ENCODE data around the gene C19orf18. TPM values are rescaled to one million over a fixed set of nuclear protein-coding genes. Genes with fewer than 3 reads are reported as not detected.
"Not testable (repeated sequence)": the region's sequence is repeated elsewhere in the genome, so short reads cannot be mapped to it uniquely, and the experiment has no call there.

Gene C19orf18
- total and polyA plus RNA-seq, 7 donors, result 0.66 to 1.5 (median 0.90) TPM; not detected in 2

GRCh38 chr19:57927587-57927986 is 46.7 kb downstream of the C19orf18 start:
- Histone ChIP-seq H3K27ac (no peak overlapping the region), H3K36me3 (peaks cover 14 to 65% (median 36%) of the 10 kb centered on the region in 4 donors), H3K9me3 (peaks cover 10 to 52% (median 31%) of the 10 kb centered on the region in 4 donors), H3K4me3 (no peak overlapping the region), H3K27me3 (no peaks in the 10 kb centered on the region), H3K4me1 (no peaks in the 10 kb centered on the region)
- TF ChIP-seq, protein P1, sequence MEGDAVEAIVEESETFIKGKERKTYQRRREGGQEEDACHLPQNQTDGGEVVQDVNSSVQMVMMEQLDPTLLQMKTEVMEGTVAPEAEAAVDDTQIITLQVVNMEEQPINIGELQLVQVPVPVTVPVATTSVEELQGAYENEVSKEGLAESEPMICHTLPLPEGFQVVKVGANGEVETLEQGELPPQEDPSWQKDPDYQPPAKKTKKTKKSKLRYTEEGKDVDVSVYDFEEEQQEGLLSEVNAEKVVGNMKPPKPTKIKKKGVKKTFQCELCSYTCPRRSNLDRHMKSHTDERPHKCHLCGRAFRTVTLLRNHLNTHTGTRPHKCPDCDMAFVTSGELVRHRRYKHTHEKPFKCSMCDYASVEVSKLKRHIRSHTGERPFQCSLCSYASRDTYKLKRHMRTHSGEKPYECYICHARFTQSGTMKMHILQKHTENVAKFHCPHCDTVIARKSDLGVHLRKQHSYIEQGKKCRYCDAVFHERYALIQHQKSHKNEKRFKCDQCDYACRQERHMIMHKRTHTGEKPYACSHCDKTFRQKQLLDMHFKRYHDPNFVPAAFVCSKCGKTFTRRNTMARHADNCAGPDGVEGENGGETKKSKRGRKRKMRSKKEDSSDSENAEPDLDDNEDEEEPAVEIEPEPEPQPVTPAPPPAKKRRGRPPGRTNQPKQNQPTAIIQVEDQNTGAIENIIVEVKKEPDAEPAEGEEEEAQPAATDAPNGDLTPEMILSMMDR (IDR thresholded peaks at IDR 0.05), result no peak
- TF ChIP-seq POLR2AphosphoS5 (IDR thresholded peaks at IDR 0.05) (no peak), EP300 (IDR thresholded peaks at IDR 0.05) (no peak), POLR2A (IDR thresholded peaks at IDR 0.05) (no peak)
- WGBS, 2 donors, result 98 to 99% methylated on average over 4 of the region's 4 CpGs
- no peak for DNase-seq
- intact Hi-C loops (cut with DNase I), result no loop called here

DNA sequence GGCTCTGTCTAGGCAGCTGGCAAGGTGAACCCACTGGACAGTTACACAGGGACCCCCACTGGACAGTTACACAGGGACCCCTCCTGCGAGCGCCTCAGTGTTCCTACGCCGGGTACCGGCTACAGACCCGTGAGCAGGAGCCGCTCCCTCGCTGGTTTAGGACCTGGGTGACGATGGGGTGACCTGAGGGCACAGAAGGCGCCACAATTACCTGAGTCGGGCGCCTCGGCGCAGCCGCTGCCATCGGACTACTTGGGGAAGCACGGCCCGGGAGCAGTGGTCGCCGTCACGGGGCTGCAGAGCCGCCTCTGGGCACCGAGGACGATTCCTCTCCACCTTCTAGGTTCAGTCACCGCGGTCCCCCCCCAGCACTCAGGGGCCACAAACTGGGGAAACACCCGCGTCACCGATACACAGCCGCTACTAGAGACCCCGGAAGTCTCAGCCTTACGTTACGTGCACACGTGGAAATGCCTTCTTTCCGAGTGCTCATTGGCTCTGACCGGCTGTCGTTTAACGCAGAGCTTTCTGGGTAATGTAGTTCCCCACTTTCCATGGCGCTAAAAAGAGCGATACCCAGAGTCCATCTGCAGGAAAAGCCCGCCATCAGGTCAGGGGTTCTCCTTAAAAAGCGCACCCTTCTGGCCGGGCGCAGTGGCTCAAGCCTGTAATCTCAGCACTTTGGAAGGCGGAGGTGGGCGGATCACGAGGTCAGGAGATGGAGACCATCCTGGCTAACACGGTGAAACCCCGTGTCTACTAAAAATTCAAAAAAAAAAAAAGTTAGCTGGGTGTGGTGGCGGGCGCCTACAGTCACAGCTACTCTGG is 58.0 kb downstream of the C19orf18 start, which contains the start of gene ZNF417:
ZNF417 (minus strand) TSS at position 425 of the 828 bp plus-strand sequence; CDS start at position 244, 181 bp downstream.
- 1% methylated on average over 51 of the region's 51 CpGs for WGBS, 2 donors
- DNase-seq, result peak; percentile 92
- peak within 1 kb of the TSS; percentile 64 to 93 (median 75) for H3K4me3 ChIP-seq
- peak; percentile 40 to 52 for TF ChIP-seq POLR2A (IDR thresholded peaks at IDR 0.05)
- peak; percentile 39 to 83 (median 75) for TF ChIP-seq POLR2AphosphoS5 (IDR thresholded peaks at IDR 0.05)
- H3K36me3 ChIP-seq, result peaks cover 0 to 26% (median 6%) of the 10 kb centered on the region in 4 donors
- H3K27ac ChIP-seq, result peak within 1 kb of the TSS; percentile 85 to 86 (median 86)
- intact Hi-C loops (cut with DNase I), result loop anchor here (2.0 kb wide), 2 partner anchors 30 to 338 kb away; partner anchors contain the start of genes ZNF256 and ZNF416
- not testable (repeated sequence) for H3K27me3 ChIP-seq, H3K9me3 ChIP-seq
- peaks cover 0 to 19% (median 11%) of the 10 kb centered on the region in 4 donors for H3K4me1 ChIP-seq

GRCh38 chr19:57914531-57914930 is 59.8 kb downstream of the C19orf18 start:
- H3K36me3 ChIP-seq, result peaks cover 0 to 26% (median 20%) of the 10 kb centered on the region in 4 donors
- no peaks in the 10 kb centered on the region for H3K27me3 ChIP-seq
- peaks cover 0 to 10% (median 7%) of the 10 kb centered on the region in 4 donors for H3K9me3 ChIP-seq
- H3K4me3 ChIP-seq, result no peak overlapping the region
- DNase-seq, result no peak
- intact Hi-C loops (cut with DNase I), result no loop called here
- 92 to 96% methylated on average over 3 of the region's 3 CpGs for WGBS, 2 donors
- TF ChIP-seq POLR2AphosphoS5 (IDR thresholded peaks at IDR 0.05) (no peak), POLR2A (IDR thresholded peaks at IDR 0.05) (no peak), EP300 (IDR thresholded peaks at IDR 0.05) (no peak)
- TF ChIP-seq, protein P1 (IDR thresholded peaks at IDR 0.05), result no peak
- peaks cover 0 to 19% (median 11%) of the 10 kb centered on the region in 4 donors for H3K4me1 ChIP-seq
- no peak overlapping the region for H3K27ac ChIP-seq

Other genes starting within 250 kb of the C19orf18 start
- gene ZNF671, start 246.9 kb downstream of the C19orf18 start, total RNA-seq, result 10 to 100 TPM; 10.5 to 14.6 (median 13.5) TPM
- 1 to 10 TPM in 1 of 3 donors, under 1 TPM in 2; 0.60 to 5.2 (median 0.69) TPM for gene ZNF671, start 246.9 kb downstream of the C19orf18 start, polyA plus RNA-seq
- 10 to 100 TPM in 3 of 4 donors, 1 to 10 TPM in 1; 8.3 to 12.5 (median 11.5) TPM for gene ZNF776, start 227.7 kb downstream of the C19orf18 start, total RNA-seq
- 1 to 10 TPM; 2.1 to 7.6 (median 6.6) TPM for gene ZNF776, start 227.7 kb downstream of the C19orf18 start, polyA plus RNA-seq
- 10 to 100 TPM; 14.7 to 17.3 (median 15.6) TPM for gene ZNF586, start 204.9 kb downstream of the C19orf18 start, total RNA-seq
- gene ZNF586, start 204.9 kb downstream of the C19orf18 start, polyA plus RNA-seq, result 10 to 100 TPM in 1 of 3 donors, 1 to 10 TPM in 2; 4.8 to 10.7 (median 6.2) TPM
- gene ZNF552, start 159.6 kb downstream of the C19orf18 start, total RNA-seq, result 1 to 10 TPM; 2.4 to 7.1 (median 6.7) TPM
- gene ZNF552, start 159.6 kb downstream of the C19orf18 start, polyA plus RNA-seq, result 10 to 100 TPM; 12.1 to 15.0 (median 13.6) TPM
- gene ZNF587B, start 144.2 kb downstream of the C19orf18 start, total RNA-seq, result 10 to 100 TPM in 2 of 4 donors, 1 to 10 TPM in 2; 7.2 to 13.0 (median 9.5) TPM
- 1 to 10 TPM; 1.2 to 9.8 (median 2.8) TPM for gene ZNF587B, start 144.2 kb downstream of the C19orf18 start, polyA plus RNA-seq
- gene ZNF587, start 124.7 kb downstream of the C19orf18 start, total RNA-seq, result 10 to 100 TPM; 22.8 to 39.0 (median 33.1) TPM
- 10 to 100 TPM in 1 of 3 donors, 1 to 10 TPM in 2; 4.2 to 26.8 (median 4.2) TPM for gene ZNF587, start 124.7 kb downstream of the C19orf18 start, polyA plus RNA-seq
- 10 to 100 TPM in 1 of 4 donors, 1 to 10 TPM in 3; 8.2 to 13.3 (median 9.0) TPM for gene ZNF814, start 85.5 kb downstream of the C19orf18 start, total RNA-seq
- 1 to 10 TPM; 4.2 to 9.7 (median 9.2) TPM for gene ZNF814, start 85.5 kb downstream of the C19orf18 start, polyA plus RNA-seq
- 10 to 100 TPM in 3 of 4 donors, 1 to 10 TPM in 1; 9.4 to 13.7 (median 12.5) TPM for gene ZNF417, start 57.9 kb downstream of the C19orf18 start, total RNA-seq
- gene ZNF417, start 57.9 kb downstream of the C19orf18 start, polyA plus RNA-seq, result 1 to 10 TPM; 1.2 to 5.6 (median 2.1) TPM
- 10 to 100 TPM in 3 of 4 donors, 1 to 10 TPM in 1; 8.3 to 12.5 (median 10.8) TPM for gene ZNF418, start 39.1 kb downstream of the C19orf18 start, total RNA-seq
- gene ZNF418, start 39.1 kb downstream of the C19orf18 start, polyA plus RNA-seq, result 1 to 10 TPM in 1 of 3 donors, under 1 TPM in 1, not detected in 1; 0.60 to 2.7 TPM
- gene ZNF256, start 26.8 kb downstream of the C19orf18 start, total RNA-seq, result 1 to 10 TPM; 2.8 to 4.8 (median 3.8) TPM
- gene ZNF256, start 26.8 kb downstream of the C19orf18 start, polyA plus RNA-seq, result 1 to 10 TPM in 2 of 3 donors, under 1 TPM in 1; 0.69 to 3.2 (median 2.4) TPM
- gene ZNF606, start 28.3 kb upstream of the C19orf18 start, total RNA-seq, result 10 to 100 TPM in 3 of 4 donors, 1 to 10 TPM in 1; 9.8 to 32.1 (median 19.0) TPM
- gene ZNF606, start 28.3 kb upstream of the C19orf18 start, polyA plus RNA-seq, result 1 to 10 TPM; 1.8 to 9.5 (median 3.6) TPM
- not detected for gene ZSCAN1, start 59.5 kb upstream of the C19orf18 start, total RNA-seq
- gene ZSCAN1, start 59.5 kb upstream of the C19orf18 start, polyA plus RNA-seq, result under 1 TPM in 1 of 3 donors, not detected in 2; 0.10 TPM
- 10 to 100 TPM in 1 of 4 donors, 1 to 10 TPM in 3; 6.1 to 10.0 (median 7.4) TPM for gene ZNF135, start 84.7 kb upstream of the C19orf18 start, total RNA-seq
- gene ZNF135, start 84.7 kb upstream of the C19orf18 start, polyA plus RNA-seq, result 1 to 10 TPM in 1 of 3 donors, under 1 TPM in 2; 0.46 to 2.8 (median 0.60) TPM
- 10 to 100 TPM; 64.7 to 85.3 (median 73.8) TPM for gene ZSCAN18, start 123.7 kb upstream of the C19orf18 start, total RNA-seq
- gene ZSCAN18, start 123.7 kb upstream of the C19orf18 start, polyA plus RNA-seq, result 10 to 100 TPM in 2 of 3 donors, 1 to 10 TPM in 1; 5.8 to 31.4 (median 12.6) TPM
- 10 to 100 TPM in 1 of 4 donors, 1 to 10 TPM in 3; 8.2 to 10.2 (median 8.3) TPM for gene ZNF329, start 176.3 kb upstream of the C19orf18 start, total RNA-seq
- gene ZNF329, start 176.3 kb upstream of the C19orf18 start, polyA plus RNA-seq, result 1 to 10 TPM; 1.6 to 3.9 (median 2.4) TPM
- 10 to 100 TPM; 18.3 to 26.7 (median 22.6) TPM for gene ZNF274, start 208.5 kb upstream of the C19orf18 start, total RNA-seq
- 10 to 100 TPM in 1 of 3 donors, 1 to 10 TPM in 2; 7.8 to 19.6 (median 9.2) TPM for gene ZNF274, start 208.5 kb upstream of the C19orf18 start, polyA plus RNA-seq

All from sigmoid colon (tissue), 7 donors.